Vagina (tissue), 2 donors: ENCODE measurements around the gene CIROP.

ENCODE experiments used
- CTCF ChIP-seq, 3 experiments: fragments of 450-650 bp in 2 of 3; fragments of 200-600 bp in 1 of 3; sonication (generic) in 1 of 3; IDR thresholded peaks; one replicate each; pipeline ENCODE4 v1.5.1; 2017 to 2019; ENCODE audit warnings: antibody characterized with exemption in 3 of 3, mild to moderate bottlenecking in 2 of 3, moderate library complexity in 2 of 3
- POLR2A ChIP-seq, 2 donors: fragments of 450-650 bp; IDR thresholded peaks; one replicate each; pipeline ENCODE4 v1.6.1; 2017; ENCODE audit warnings: antibody characterized with exemption in 2 of 2, mild to moderate bottlenecking in 2 of 2, moderate library complexity in 2 of 2
- POLR2AphosphoS5 ChIP-seq, 2 donors: sonication (generic); formaldehyde crosslinking; IDR thresholded peaks; one replicate each; pipeline ENCODE4 v1.9.0; 2017; ENCODE audit warnings: antibody characterized with exemption in 2 of 2, mild to moderate bottlenecking in 2 of 2, low read depth in 1 of 2; ENCODE audit not compliant: insufficient read depth in 1 of 2

GRCh38 chr14:23148591-23149249 lies 43.9 kb upstream of the CIROP start:
- no peak for TF ChIP-seq CTCF (IDR thresholded peaks at IDR 0.05)
- TF ChIP-seq POLR2AphosphoS5 (IDR thresholded peaks at IDR 0.05; ENCODE audit: insufficient read depth in 1 of 2, low read depth in 1 of 2), result no peak
- no peak for TF ChIP-seq POLR2A (IDR thresholded peaks at IDR 0.05)
